Measurements from ENCODE around the gene LRRC9.
"Not testable (repeated sequence)": the region's sequence is repeated elsewhere in the genome, so short reads cannot be mapped to it uniquely, and the experiment has no call there.

The LRRC9 gene

DNA sequence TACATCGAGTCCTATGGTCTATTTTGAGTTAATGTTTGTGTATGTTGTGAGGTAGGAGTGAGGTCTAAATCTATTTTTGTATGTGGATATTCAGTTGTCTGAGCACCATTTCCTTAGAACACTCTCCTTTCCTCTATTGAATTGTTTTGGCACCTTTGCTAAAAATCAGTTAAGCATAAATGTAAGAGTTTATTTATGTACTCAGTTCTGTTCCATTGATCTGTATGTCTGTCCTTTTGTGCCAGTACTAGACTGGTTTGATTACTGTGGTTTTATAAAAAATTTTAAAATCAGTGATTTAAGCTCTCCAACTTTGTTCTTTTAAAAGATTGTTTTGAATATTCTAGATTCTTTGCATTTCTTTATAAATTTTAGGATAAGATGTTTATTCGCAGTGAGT, 101.7 kb downstream of the LRRC9 start:
- Histone ChIP-seq H3K9me2 (replicated peaks; ENCODE audit: control insufficient read depth, low read length) (no peaks in the 10 kb centered on the region; the same call in 1 of the 2 replicates), H3K4me1 (ENCODE audit: control insufficient read depth, low read length) (no peaks in the 10 kb centered on the region), H3K27ac (ENCODE audit: low read depth, low read length) (no peak overlapping the region), H3K27me3 (ENCODE audit: control insufficient read depth, low read length) (no peaks in the 10 kb centered on the region), H3K4me2 (ENCODE audit: low read length) (no peak overlapping the region), H3K79me2 (ENCODE audit: control insufficient read depth, low read length) (no peaks in the 10 kb centered on the region), H3K36me3 (ENCODE audit: control insufficient read depth, low read length) (no peaks in the 10 kb centered on the region), H3K9me3 (ENCODE audit: control insufficient read depth, insufficient read depth, low read length) (no peaks in the 10 kb centered on the region), H3F3A (ENCODE audit: control insufficient read depth, insufficient read depth) (no peaks in the 10 kb centered on the region), H3K4me3 (ENCODE audit: low read length) (no peak overlapping the region), H4K20me1 (ENCODE audit: control insufficient read depth, insufficient read depth, low read depth, low read length) (no peaks in the 10 kb centered on the region)
- no peak for TF ChIP-seq EZH2phosphoT487 (IDR thresholded peaks at IDR 0.05; ENCODE audit: borderline replicate concordance, low read length)
- TF ChIP-seq, protein P1, sequence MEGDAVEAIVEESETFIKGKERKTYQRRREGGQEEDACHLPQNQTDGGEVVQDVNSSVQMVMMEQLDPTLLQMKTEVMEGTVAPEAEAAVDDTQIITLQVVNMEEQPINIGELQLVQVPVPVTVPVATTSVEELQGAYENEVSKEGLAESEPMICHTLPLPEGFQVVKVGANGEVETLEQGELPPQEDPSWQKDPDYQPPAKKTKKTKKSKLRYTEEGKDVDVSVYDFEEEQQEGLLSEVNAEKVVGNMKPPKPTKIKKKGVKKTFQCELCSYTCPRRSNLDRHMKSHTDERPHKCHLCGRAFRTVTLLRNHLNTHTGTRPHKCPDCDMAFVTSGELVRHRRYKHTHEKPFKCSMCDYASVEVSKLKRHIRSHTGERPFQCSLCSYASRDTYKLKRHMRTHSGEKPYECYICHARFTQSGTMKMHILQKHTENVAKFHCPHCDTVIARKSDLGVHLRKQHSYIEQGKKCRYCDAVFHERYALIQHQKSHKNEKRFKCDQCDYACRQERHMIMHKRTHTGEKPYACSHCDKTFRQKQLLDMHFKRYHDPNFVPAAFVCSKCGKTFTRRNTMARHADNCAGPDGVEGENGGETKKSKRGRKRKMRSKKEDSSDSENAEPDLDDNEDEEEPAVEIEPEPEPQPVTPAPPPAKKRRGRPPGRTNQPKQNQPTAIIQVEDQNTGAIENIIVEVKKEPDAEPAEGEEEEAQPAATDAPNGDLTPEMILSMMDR (IDR thresholded peaks at IDR 0.05; ENCODE audit: low read depth, low read length, poor library complexity, severe bottlenecking), result no peak

DNA sequence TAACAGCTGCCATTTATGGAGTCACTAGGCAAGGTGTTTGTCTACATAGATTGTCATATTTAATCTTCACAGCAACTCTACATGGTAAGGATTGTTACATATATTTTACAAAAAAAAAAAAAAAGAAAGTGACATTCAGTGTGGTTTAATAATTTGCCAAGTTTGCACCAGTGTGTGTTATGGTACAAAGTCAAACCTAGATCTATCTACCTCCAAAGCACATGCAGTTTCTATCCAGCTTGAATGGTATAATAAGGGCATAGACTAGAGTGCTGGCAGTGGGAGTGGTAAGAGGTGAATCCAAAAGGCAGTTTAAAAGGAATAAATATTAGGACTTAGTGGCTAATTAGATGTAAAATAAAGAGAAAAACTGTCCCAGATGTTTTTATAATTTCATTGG, 105.6 kb downstream of the LRRC9 start:
- Histone ChIP-seq H3K4me3 (ENCODE audit: low read length) (no peak overlapping the region), H3F3A (ENCODE audit: control insufficient read depth, insufficient read depth) (no peaks in the 10 kb centered on the region), H3K9me2 (replicated peaks; ENCODE audit: control insufficient read depth, low read length) (no peaks in the 10 kb centered on the region; the same call in 1 of the 2 replicates), H3K4me2 (ENCODE audit: low read length) (no peak overlapping the region), H3K36me3 (ENCODE audit: control insufficient read depth, low read length) (no peaks in the 10 kb centered on the region), H3K27ac (ENCODE audit: low read depth, low read length) (no peak overlapping the region), H3K79me2 (ENCODE audit: control insufficient read depth, low read length) (no peaks in the 10 kb centered on the region), H3K27me3 (ENCODE audit: control insufficient read depth, low read length) (no peaks in the 10 kb centered on the region), H3K9me3 (ENCODE audit: control insufficient read depth, insufficient read depth, low read length) (no peaks in the 10 kb centered on the region), H3K4me1 (ENCODE audit: control insufficient read depth, low read length) (no peaks in the 10 kb centered on the region), H4K20me1 (ENCODE audit: control insufficient read depth, insufficient read depth, low read depth, low read length) (no peaks in the 10 kb centered on the region)
- TF ChIP-seq, protein P1 (IDR thresholded peaks at IDR 0.05; ENCODE audit: low read depth, low read length, poor library complexity, severe bottlenecking), result no peak
- no peak for TF ChIP-seq EZH2phosphoT487 (IDR thresholded peaks at IDR 0.05; ENCODE audit: borderline replicate concordance, low read length)

DNA sequence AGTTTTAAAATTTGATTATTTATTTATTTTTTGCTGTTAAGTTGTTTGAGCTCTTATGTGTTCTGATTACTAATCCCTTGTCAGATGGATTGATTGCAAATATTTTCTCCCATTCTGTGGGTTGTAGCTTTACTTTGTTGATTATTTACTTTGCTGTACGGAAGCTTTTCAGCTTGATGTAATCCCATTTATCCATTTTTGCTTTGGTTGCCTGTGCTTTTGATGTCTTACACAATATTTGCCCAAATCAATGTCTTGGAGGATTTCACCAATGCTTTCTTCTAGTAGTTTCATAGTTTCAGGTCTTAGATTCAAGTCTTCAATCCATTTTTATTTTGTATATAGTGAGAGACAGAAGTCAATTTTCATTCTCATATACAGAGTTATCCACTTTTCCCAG, 115.2 kb downstream of the LRRC9 start:
- Histone ChIP-seq H3K9me3 (ENCODE audit: control insufficient read depth, insufficient read depth, low read length) (no peaks in the 10 kb centered on the region), H3K27ac (ENCODE audit: low read depth, low read length) (no peak overlapping the region), H3K9me2 (replicated peaks; ENCODE audit: control insufficient read depth, low read length) (no peaks in the 10 kb centered on the region), H3K4me1 (ENCODE audit: control insufficient read depth, low read length) (no peaks in the 10 kb centered on the region), H3F3A (ENCODE audit: control insufficient read depth, insufficient read depth) (no peaks in the 10 kb centered on the region), H3K4me2 (ENCODE audit: low read length) (no peak overlapping the region), H3K79me2 (ENCODE audit: control insufficient read depth, low read length) (no peaks in the 10 kb centered on the region), H4K20me1 (ENCODE audit: control insufficient read depth, insufficient read depth, low read depth, low read length) (no peaks in the 10 kb centered on the region), H3K27me3 (ENCODE audit: control insufficient read depth, low read length) (no peaks in the 10 kb centered on the region), H3K36me3 (ENCODE audit: control insufficient read depth, low read length) (no peaks in the 10 kb centered on the region), H3K4me3 (ENCODE audit: low read length) (no peak overlapping the region)
- TF ChIP-seq, protein P1 (IDR thresholded peaks at IDR 0.05; ENCODE audit: low read depth, low read length, poor library complexity, severe bottlenecking), result no peak
- TF ChIP-seq EZH2phosphoT487 (IDR thresholded peaks at IDR 0.05; ENCODE audit: borderline replicate concordance, low read length), result no peak

DNA sequence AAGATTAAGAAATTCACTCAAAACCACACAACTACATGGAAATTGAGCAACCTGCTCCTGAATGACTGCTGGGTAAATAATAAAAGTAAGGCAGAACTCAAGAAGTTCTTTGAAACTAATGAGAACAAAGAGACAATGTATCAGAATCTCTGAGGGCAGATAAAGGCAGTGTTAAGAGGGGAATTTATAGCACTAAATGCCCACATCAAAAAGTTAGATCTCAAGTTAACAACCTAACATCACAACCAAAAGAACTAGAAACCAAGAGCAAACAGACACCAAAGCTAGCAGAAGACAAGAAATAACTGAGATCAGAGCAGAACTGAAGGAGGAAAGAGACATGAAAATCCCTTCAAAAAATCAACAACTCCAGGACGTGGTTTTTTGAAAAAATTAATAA, 128.0 kb downstream of the LRRC9 start:
- not testable (repeated sequence) for H3K4me2 ChIP-seq (ENCODE audit: low read length); H3K27me3 ChIP-seq (ENCODE audit: control insufficient read depth, low read length); H3K79me2 ChIP-seq (ENCODE audit: control insufficient read depth, low read length); H3K36me3 ChIP-seq (ENCODE audit: control insufficient read depth, low read length); H3K9me2 ChIP-seq (replicated peaks; ENCODE audit: control insufficient read depth, low read length); H4K20me1 ChIP-seq (ENCODE audit: control insufficient read depth, insufficient read depth, low read depth, low read length); H3K4me1 ChIP-seq (ENCODE audit: control insufficient read depth, low read length); H3K9me3 ChIP-seq (ENCODE audit: control insufficient read depth, insufficient read depth, low read length); H3K4me3 ChIP-seq (ENCODE audit: low read length); H3K27ac ChIP-seq (ENCODE audit: low read depth, low read length); H3F3A ChIP-seq (ENCODE audit: control insufficient read depth, insufficient read depth)
